Activated CD4-positive, alpha-beta T cell treated with anti-CD3 and anti-CD28 coated beads for 36 hours (primary cell): ENCODE data around the gene COA4. TPM values are rescaled to one million over a fixed set of nuclear protein-coding genes. Genes with fewer than 3 reads are reported as not detected.

Source experiments
- ATAC-seq: fragments of 200-7000 bp; cut with Tn5 transposase; one replicate; pipeline ENCODE4 v1.10.0; 2021; ENCODE audit warnings: mild to moderate bottlenecking, moderate library complexity
- CTCF ChIA-PET: fragments of 350-600 bp; sonication (Branson Sonifier 250); formaldehyde crosslinking; loops from one replicate; lab custom pipeline; 2021; ENCODE audit warnings: antibody characterized with exemption; lab: Charles Lee
- POLR2A ChIA-PET: fragments of 350-600 bp; sonication (Branson Sonifier 250); formaldehyde crosslinking; loops from one replicate; lab custom pipeline; 2021; ENCODE audit warnings: antibody characterized with exemption, inconsistent platforms; lab: Charles Lee
- DNase-seq: peaks from one replicate; pipeline ENCODE4 v3.0.0-alpha.2; 2020
- H3K27ac Mint-ChIP-seq: one replicate; pipeline ENCODE4 v1.8.0; 2021; ENCODE audit warnings: mixed read lengths
- H3K27me3 Mint-ChIP-seq: one replicate; pipeline ENCODE4 v1.8.0; 2021; ENCODE audit warnings: mixed read lengths
- H3K36me3 Mint-ChIP-seq: one replicate; pipeline ENCODE4 v1.8.0; 2021; ENCODE audit warnings: low read depth, mixed read lengths
- H3K4me1 Mint-ChIP-seq: one replicate; pipeline ENCODE4 v1.8.0; 2021; ENCODE audit warnings: mixed read lengths
- H3K4me3 Mint-ChIP-seq: one replicate; pipeline ENCODE4 v1.8.0; 2021; ENCODE audit warnings: mild to moderate bottlenecking, moderate library complexity, mixed read lengths
- H3K9me3 Mint-ChIP-seq: one replicate; pipeline ENCODE4 v1.8.0; 2021; ENCODE audit warnings: low read depth, mixed read lengths
- intact Hi-C, 2 experiments: fragments of 100-400 bp; cut with DNase I in 1 of 2; cut with micrococcal nuclease in 1 of 2; formaldehyde crosslinking; loops; one replicate each; pipeline versions ENCODE4 v1.14.2 to v1.15.1; 2022 to 2024; cut with DNase I, micrococcal nuclease
- total RNA-seq, 2 experiments: library from RNA; stranded (reverse); gene quantifications; one replicate each; pipeline ENCODE4 v1.2.3, GENCODE V29; 2021

The COA4 gene
- total RNA-seq, 2 experiments from 2014 or later = 103 to 112 TPM

DNA sequence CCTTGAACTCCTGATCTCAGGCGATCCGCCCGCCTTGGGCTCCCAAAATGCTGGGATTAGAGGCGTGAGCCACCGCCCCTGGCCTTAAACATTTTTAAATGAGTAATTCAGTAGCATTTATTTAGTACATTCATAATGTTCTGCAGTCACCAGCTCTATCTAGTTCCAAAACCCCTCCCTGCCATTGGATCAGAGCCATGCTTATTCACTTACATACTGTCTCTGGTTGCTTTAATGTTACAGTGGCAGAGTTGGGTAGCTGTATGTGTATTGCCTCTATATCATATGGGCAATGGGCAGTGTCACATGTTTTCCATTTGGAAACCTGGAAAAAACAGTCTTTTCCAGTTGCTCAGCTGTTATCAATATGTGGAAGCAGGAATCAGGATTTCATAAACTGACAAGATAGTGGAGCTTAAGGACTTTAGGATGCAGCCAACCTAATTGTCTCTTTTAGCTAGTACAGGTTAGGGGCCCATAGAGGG lies 10.5 kb downstream of the COA4 start:
- DNase-seq (no peak), ATAC-seq (peak; percentile 44)
- intact Hi-C loops = no loop called here
- H3K4me3 Mint-ChIP-seq = no peak overlapping the region
- H3K36me3 Mint-ChIP-seq = peaks cover 11% of the 10 kb centered on the region
- ChIA-PET CTCF (interaction anchor here (0.6 kb wide), 1 partner anchor 128 kb away, joined by 3 read pairs; no protein-coding TSS in a partner anchor), POLR2A (interaction anchor here (0.5 kb wide), 1 partner anchor 90 kb away, joined by 3 read pairs; no protein-coding TSS in a partner anchor)
- no peaks in the 10 kb centered on the region for H3K9me3 Mint-ChIP-seq
- no peak overlapping the region for H3K27ac Mint-ChIP-seq
- H3K4me1 Mint-ChIP-seq = peaks cover 1% of the 10 kb centered on the region
- H3K27me3 Mint-ChIP-seq = no peaks in the 10 kb centered on the region

DNA sequence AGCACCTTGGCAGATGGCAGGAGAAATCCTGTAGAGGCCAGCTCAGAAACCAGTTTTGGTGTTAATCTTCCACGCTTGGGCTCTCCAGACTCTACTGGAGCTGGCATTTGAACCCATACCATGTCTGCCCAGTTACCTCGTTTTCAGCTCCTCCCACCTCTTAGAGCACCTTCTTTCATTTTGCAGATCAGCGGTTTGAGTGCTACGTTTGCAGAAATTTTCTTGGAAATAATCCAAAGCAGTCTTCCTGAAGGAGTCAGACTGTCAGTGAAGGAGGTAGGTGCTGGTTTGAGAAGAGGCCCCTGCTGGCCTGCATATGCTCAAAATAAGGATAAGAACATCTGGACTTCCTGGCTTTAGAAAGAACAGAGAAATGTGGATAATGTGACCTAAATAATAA lies 13.7 kb downstream of the COA4 start:
- no peaks in the 10 kb centered on the region for H3K27me3 Mint-ChIP-seq
- POLR2A ChIA-PET = interaction anchor here (0.8 kb wide), 1 partner anchor 14 kb away, joined by 5 read pairs; no protein-coding TSS in a partner anchor
- DNase-seq (no peak), ATAC-seq (no peak)
- H3K36me3 Mint-ChIP-seq = peaks cover 25% of the 10 kb centered on the region
- no peaks in the 10 kb centered on the region for H3K9me3 Mint-ChIP-seq
- H3K27ac Mint-ChIP-seq = no peak overlapping the region
- no peaks in the 10 kb centered on the region for H3K4me1 Mint-ChIP-seq
- intact Hi-C loops = no loop called here
- CTCF ChIA-PET = no interaction called here
- H3K4me3 Mint-ChIP-seq = no peak overlapping the region

DNA sequence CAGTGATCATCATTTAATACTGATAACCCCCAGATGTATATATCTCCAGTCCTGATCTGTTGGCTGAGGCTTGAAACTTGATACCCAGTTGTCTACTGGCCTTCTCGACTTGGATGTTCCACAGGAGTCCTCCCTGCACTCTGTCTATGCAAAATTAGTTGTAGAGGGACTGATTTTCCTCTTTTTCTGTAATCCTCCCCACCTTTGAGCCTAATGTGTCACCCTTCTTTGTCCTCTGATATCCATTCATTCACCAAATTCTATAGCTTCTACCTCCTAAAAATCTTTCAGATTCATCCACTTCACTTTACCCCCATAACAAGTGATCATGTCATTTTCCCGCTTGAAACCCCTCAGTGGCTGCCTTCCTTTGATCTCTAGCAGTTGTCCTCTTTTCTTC lies 16.4 kb downstream of the COA4 start:
- H3K36me3 Mint-ChIP-seq = peaks cover 22% of the 10 kb centered on the region
- DNase-seq = no peak
- CTCF ChIA-PET = no interaction called here
- no peak for ATAC-seq
- no peak overlapping the region for H3K4me3 Mint-ChIP-seq
- intact Hi-C loops = no loop called here
- H3K27ac Mint-ChIP-seq = no peak overlapping the region
- no peaks in the 10 kb centered on the region for H3K4me1 Mint-ChIP-seq
- no peaks in the 10 kb centered on the region for H3K27me3 Mint-ChIP-seq
- H3K9me3 Mint-ChIP-seq = no peaks in the 10 kb centered on the region
- POLR2A ChIA-PET = interaction anchor here (0.6 kb wide), 1 partner anchor 15 kb away, joined by 5 read pairs; no protein-coding TSS in a partner anchor

DNA sequence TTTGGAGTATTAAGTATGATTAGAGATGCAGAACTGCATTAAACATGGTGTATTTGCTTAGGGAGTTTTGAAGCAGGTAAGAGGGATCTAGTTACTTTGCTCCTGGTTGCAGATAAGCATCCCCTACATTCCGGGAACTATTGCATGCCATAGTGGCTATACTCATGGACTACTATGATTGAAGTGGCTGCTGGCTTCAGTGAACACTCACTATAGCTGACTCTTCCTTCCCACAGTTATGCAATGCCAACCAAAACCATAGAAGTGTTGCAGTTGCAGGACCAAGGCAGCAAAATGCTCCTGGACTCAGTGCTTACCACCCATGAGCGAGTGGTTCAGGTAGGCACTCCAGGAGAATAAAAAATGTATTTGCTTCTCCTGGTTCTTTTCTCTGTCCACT lies 17.0 kb downstream of the COA4 start:
- Mint-ChIP-seq H3K4me3 (no peak overlapping the region), H3K27ac (no peak overlapping the region), H3K27me3 (no peaks in the 10 kb centered on the region), H3K36me3 (peaks cover 24% of the 10 kb centered on the region), H3K9me3 (no peaks in the 10 kb centered on the region), H3K4me1 (no peaks in the 10 kb centered on the region)
- intact Hi-C loops = no loop called here
- ChIA-PET POLR2A (interaction anchor here (0.6 kb wide), 1 partner anchor 16 kb away, joined by 5 read pairs; no protein-coding TSS in a partner anchor), CTCF (no interaction called here)
- ATAC-seq (no peak), DNase-seq (no peak)

DNA sequence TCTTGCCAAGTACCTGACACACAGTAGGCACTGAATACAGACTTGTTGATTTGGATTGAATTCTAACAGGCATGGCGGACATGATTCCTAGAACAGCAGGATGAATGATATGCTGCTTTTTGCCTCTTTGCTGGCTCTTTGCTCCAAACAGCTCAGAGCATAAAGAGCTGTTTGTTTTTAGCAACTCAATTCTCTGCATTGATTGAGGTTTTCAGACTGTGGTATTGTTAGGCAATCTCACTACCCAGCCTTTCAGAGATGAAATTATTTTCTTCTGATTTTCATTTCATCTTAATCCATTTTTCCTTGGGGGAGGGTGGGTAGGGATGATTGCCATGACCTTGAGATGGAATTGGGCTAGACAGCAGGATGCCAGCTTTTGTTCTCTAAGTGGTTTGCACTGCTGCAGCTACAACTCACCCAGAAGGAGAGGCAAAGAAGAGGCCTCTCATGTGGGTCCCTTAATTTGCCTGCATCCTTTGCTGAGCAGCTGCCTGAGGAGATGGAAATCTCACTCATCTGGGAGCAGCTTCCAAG lies 20.5 kb downstream of the COA4 start:
- CTCF ChIA-PET = interaction anchor here (0.6 kb wide), 2 partner anchors 13 to 863 kb away, joined by 3 read pairs; no protein-coding TSS in a partner anchor
- DNase-seq (no peak), ATAC-seq (no peak)
- Mint-ChIP-seq H3K27ac (no peak overlapping the region), H3K9me3 (no peaks in the 10 kb centered on the region), H3K27me3 (no peaks in the 10 kb centered on the region), H3K4me1 (no peaks in the 10 kb centered on the region), H3K4me3 (no peak overlapping the region), H3K36me3 (peaks cover 23% of the 10 kb centered on the region)
- POLR2A ChIA-PET = no interaction called here
- intact Hi-C loops = no loop called here

DNA sequence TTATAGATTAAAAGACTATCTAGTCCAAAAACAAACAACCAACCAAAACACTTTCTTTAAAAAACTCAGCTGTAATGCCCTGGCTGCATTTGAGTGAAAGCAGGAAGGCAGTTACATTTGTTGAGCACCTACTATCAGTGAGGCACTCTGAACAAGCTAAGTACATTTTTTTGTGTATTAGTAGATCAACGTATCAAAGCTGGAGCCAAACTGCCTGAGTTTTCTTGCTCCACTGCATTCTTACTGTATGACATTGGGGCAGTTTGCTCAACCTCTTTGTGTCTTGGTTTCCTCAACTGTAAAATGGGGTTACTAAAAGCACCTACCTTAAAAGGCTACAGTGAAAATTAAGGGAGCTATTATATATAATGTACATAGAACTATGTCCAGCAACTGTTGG lies 22.0 kb downstream of the COA4 start:
- no peaks in the 10 kb centered on the region for H3K9me3 Mint-ChIP-seq
- H3K4me1 Mint-ChIP-seq = no peaks in the 10 kb centered on the region
- ChIA-PET POLR2A (no interaction called here), CTCF (interaction anchor here (0.6 kb wide), 1 partner anchor 217 kb away, joined by 7 read pairs; no protein-coding TSS in a partner anchor)
- H3K4me3 Mint-ChIP-seq = no peak overlapping the region
- H3K27ac Mint-ChIP-seq = no peak overlapping the region
- no peaks in the 10 kb centered on the region for H3K27me3 Mint-ChIP-seq
- H3K36me3 Mint-ChIP-seq = peaks cover 13% of the 10 kb centered on the region
- no peak for DNase-seq
- intact Hi-C loops = no loop called here
- no peak for ATAC-seq

DNA sequence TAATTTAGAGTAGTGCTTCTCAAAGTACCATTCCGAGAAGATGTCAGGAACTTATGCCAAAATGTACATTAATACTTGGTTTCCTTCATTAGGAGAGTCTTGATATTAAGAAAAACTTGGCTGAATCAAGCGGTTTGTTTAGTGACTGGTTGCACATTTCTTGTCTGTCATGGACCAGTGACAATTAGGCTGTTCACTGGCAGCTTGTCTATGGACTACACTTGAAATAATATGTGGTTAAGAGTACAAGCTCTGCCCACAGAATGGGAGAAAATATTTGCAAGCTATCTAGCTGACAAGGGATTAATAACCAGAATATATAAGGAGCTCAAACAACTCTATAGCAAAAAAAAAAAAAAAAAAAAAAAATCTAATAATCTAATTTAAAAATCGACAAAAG lies 24.6 kb downstream of the COA4 start:
- DNase-seq (no peak), ATAC-seq (no peak)
- CTCF ChIA-PET = no interaction called here
- no peaks in the 10 kb centered on the region for H3K9me3 Mint-ChIP-seq
- H3K4me3 Mint-ChIP-seq = no peak overlapping the region
- peaks cover 10% of the 10 kb centered on the region for H3K36me3 Mint-ChIP-seq
- POLR2A ChIA-PET = no interaction called here
- H3K27me3 Mint-ChIP-seq = no peaks in the 10 kb centered on the region
- no peaks in the 10 kb centered on the region for H3K4me1 Mint-ChIP-seq
- no peak overlapping the region for H3K27ac Mint-ChIP-seq
- intact Hi-C loops = no loop called here

DNA sequence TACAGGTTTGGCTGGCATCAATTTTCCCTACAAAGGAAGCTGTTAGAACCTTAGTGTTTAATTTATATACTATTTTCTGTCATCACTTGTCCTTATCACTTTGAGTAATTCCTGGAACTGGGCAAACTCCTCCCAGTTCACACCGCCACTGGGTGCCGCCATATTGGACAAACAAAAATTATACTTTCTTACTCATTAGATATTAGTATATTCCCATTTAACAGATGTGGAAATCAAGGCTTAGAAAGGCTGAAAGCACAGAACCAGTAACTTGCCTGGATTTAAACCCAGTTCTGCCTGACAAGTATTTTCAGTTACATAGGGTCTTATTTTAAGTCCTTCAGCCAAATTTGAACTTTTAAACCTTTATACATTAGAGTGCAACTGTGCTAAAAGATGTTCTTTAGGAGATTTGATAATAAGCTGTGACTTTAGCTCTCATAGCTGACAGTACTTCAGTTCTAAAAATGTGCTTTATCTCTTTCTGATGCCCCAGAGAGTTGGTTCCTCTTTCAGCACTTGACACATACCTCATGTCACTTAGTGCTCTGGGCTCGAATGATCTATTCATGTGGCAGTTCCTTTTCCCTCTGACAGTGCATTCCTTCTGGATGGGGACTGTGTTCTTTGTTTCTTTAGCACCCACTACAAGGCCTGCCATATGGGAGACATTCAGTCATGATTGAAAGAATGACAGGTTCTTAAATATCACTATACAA lies 25.4 kb downstream of the COA4 start:
- ATAC-seq = no peak
- Mint-ChIP-seq H3K36me3 (peaks cover 10% of the 10 kb centered on the region), H3K4me1 (no peaks in the 10 kb centered on the region), H3K4me3 (no peak overlapping the region), H3K9me3 (no peaks in the 10 kb centered on the region), H3K27me3 (no peaks in the 10 kb centered on the region), H3K27ac (no peak overlapping the region)
- DNase-seq = no peak
- intact Hi-C loops = no loop called here
- CTCF ChIA-PET = no interaction called here
- POLR2A ChIA-PET = no interaction called here

DNA sequence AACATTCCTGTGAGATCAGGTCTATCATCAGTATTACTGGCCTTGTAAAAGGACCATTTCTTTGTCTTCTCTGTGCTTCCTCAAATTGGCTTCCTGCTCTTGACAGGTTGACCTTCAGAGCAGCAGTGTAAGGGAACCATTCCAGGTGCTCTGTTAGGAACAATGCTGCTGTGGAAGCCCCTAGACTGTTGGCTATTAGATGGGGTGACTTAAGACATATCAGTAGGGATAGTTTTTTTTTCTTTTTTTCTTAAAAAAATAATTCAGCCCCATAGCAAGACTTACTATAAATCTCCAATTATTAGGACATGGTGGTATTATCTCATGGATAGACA lies 37.6 kb downstream of the COA4 start:
- CTCF ChIA-PET = no interaction called here
- H3K27me3 Mint-ChIP-seq = no peaks in the 10 kb centered on the region
- H3K4me3 Mint-ChIP-seq = no peak overlapping the region
- POLR2A ChIA-PET = no interaction called here
- DNase-seq = no peak
- ATAC-seq = no peak
- H3K27ac Mint-ChIP-seq = no peak overlapping the region
- H3K36me3 Mint-ChIP-seq = peaks cover 12% of the 10 kb centered on the region
- no peaks in the 10 kb centered on the region for H3K4me1 Mint-ChIP-seq
- no peaks in the 10 kb centered on the region for H3K9me3 Mint-ChIP-seq
- intact Hi-C loops = no loop called here

DNA sequence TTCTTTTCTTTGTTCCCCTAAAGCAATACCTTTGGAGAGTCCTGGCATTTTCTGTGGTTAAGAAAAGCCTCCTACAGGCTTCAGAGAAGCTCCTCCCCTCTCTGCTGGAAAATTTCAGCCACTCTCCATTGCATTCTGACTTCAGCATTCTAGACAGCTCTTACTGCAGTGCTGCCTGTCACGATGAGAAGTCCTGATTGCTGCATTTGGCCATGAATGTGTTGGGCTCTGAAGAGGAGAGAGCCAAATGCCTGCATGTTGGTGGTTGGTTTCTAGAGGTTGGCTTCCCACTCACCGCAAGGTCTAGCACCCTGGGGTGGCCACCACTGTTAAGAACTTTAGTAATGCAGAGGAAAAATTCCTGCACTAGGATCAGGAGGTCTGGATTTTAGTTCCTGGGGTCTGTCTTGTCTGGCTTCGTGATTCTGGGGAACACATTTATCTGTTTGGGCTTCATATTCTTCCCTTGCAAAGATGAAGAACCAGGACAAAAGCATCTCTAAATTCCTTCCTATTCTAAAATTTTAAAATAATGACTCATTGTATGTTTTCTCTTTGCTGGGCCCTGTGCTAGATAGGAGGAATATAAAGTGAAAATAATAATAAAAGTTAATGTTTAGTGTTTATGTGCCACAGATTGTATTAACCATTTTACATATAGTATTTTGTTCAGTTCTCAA lies 38.1 kb downstream of the COA4 start:
- DNase-seq (no peak), ATAC-seq (no peak)
- peaks cover 12% of the 10 kb centered on the region for H3K36me3 Mint-ChIP-seq
- H3K27me3 Mint-ChIP-seq = no peaks in the 10 kb centered on the region
- ChIA-PET CTCF (no interaction called here), POLR2A (no interaction called here)
- H3K27ac Mint-ChIP-seq = no peak overlapping the region
- intact Hi-C loops = no loop called here
- no peaks in the 10 kb centered on the region for H3K4me1 Mint-ChIP-seq
- no peak overlapping the region for H3K4me3 Mint-ChIP-seq
- H3K9me3 Mint-ChIP-seq = no peaks in the 10 kb centered on the region

DNA sequence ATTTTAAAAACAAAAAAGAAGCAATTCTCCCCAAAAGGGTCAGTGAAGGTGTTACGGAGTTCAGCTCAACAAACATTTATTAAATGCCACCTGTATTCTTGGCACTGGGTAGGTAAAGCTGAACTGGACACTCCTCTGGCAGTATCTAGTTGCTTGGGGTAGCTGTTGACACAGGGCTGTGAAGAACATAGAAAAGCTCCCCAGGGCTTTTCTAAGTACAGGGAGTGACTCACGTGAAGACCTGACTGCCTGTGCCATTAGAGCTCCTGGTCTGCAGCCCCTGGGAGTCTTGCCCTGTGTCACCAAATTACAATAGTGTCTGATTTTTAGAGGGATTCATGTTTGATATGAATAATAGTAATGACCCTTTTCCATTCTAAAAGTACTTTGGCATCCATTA lies 43.6 kb downstream of the COA4 start:
- Mint-ChIP-seq H3K4me3 (no peak overlapping the region), H3K9me3 (no peaks in the 10 kb centered on the region), H3K4me1 (no peaks in the 10 kb centered on the region), H3K36me3 (peaks cover 15% of the 10 kb centered on the region), H3K27ac (no peak overlapping the region), H3K27me3 (no peaks in the 10 kb centered on the region)
- intact Hi-C loops = no loop called here
- no peak for ATAC-seq
- DNase-seq = no peak
- ChIA-PET POLR2A (no interaction called here), CTCF (no interaction called here)
